IPS DF 6.9 (cell line): ENCODE data around the gene SLC24A3.

Source experiments
- DNase-seq: peaks from one replicate; pipeline ENCODE4 v3.0.0-alpha.2; 2013; ENCODE audit warnings: low read depth, low spot score
- H3K27ac ChIP-seq: one replicate; pipeline ENCODE4 v1.5.1; 2013; ENCODE audit warnings: low read length, control low read depth
- H3K27me3 ChIP-seq: 2 replicates; pipeline ENCODE4 v1.6.1; 2013; ENCODE audit warnings: mild to moderate bottlenecking, low read length; ENCODE audit not compliant: control insufficient read depth, insufficient read depth
- H3K36me3 ChIP-seq: 2 replicates; pipeline ENCODE4 v1.6.1; 2013; ENCODE audit warnings: low read length; ENCODE audit not compliant: control insufficient read depth, insufficient read depth
- H3K4me1 ChIP-seq: 2 replicates; pipeline ENCODE4 v1.6.1; 2013; ENCODE audit warnings: low read length; ENCODE audit not compliant: control insufficient read depth, insufficient read depth
- H3K4me3 ChIP-seq: 2 replicates; pipeline ENCODE4 v1.5.1; 2013; ENCODE audit warnings: mild to moderate bottlenecking, low read length
- H3K9me3 ChIP-seq: 2 replicates; pipeline ENCODE4 v1.6.1; 2013; ENCODE audit warnings: low read length, inconsistent platforms; ENCODE audit not compliant: control insufficient read depth, insufficient read depth
- WGBS: extraction: QIAGEN DNeasy Blood & Tissue Kit; methylation state at CpG from one replicate; pipeline ENCODE4 v1.1.7; 2013; ENCODE audit warnings: mixed read lengths, missing lambda C conversion rate; ENCODE audit not compliant: insufficient read length, insufficient coverage; 5-methylcytosine and 5-hydroxymethylcytosine counted together

SLC24A3 gene

GRCh38 chr20:19368351-19368750 lies 155.9 kb downstream of the SLC24A3 start:
- no peak for DNase-seq
- Histone ChIP-seq H3K9me3 (no peaks in the 10 kb centered on the region), H3K4me3 (no peak overlapping the region), H3K4me1 (no peaks in the 10 kb centered on the region), H3K36me3 (no peaks in the 10 kb centered on the region), H3K27me3 (no peaks in the 10 kb centered on the region), H3K27ac (no peak overlapping the region)
- WGBS = no CpG with 5 or more reads among the region's 3 CpGs

GRCh38 chr20:19370076-19371075 lies 157.9 kb downstream of the SLC24A3 start:
- H3K4me1 ChIP-seq = no peaks in the 10 kb centered on the region
- WGBS = no CpG with 5 or more reads among the region's 6 CpGs
- no peaks in the 10 kb centered on the region for H3K27me3 ChIP-seq
- no peak overlapping the region for H3K4me3 ChIP-seq
- no peak overlapping the region for H3K27ac ChIP-seq
- H3K36me3 ChIP-seq = no peaks in the 10 kb centered on the region
- no peaks in the 10 kb centered on the region for H3K9me3 ChIP-seq
- no peak for DNase-seq

- no CpG with 5 or more reads among the region's 1 CpG for WGBS
- H3K27me3 ChIP-seq = no peaks in the 10 kb centered on the region
- DNase-seq = no peak
These were observed 158.7 kb downstream of the SLC24A3 start for GRCh38 chr20:19371112-19371511.

GRCh38 chr20:19374216-19374615 lies 161.8 kb downstream of the SLC24A3 start:
- WGBS = no CpG with 5 or more reads among the region's 3 CpGs
- Histone ChIP-seq H3K36me3 (no peaks in the 10 kb centered on the region), H3K4me3 (no peak overlapping the region), H3K27me3 (no peaks in the 10 kb centered on the region), H3K27ac (no peak overlapping the region), H3K9me3 (no peaks in the 10 kb centered on the region), H3K4me1 (no peaks in the 10 kb centered on the region)
- DNase-seq = no peak

More at GRCh38 chr20:19371112-19371511, 158.7 kb downstream of the SLC24A3 start:
- Histone ChIP-seq H3K9me3 (no peaks in the 10 kb centered on the region), H3K36me3 (no peaks in the 10 kb centered on the region), H3K4me3 (no peak overlapping the region), H3K4me1 (no peaks in the 10 kb centered on the region), H3K27ac (no peak overlapping the region)

DNA sequence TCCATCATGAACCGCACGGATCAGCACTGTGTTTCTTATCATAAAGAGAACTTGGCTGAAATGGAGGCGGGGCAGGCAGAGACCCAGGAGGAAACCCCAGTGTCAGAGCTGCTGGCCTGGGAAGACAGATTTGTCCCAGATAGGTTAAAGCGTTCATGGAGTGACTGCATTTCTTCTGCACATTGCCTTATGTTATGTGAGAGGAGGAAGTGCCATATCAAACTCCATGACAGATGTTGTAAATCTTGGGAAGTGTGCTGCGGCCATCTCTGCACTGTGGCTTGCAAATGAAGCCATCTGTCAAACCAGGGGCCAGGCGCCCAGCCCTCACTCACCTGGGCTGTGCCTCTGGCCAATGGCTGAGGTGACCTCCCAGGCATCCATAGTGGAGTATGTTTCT lies 163.0 kb downstream of the SLC24A3 start:
- Histone ChIP-seq H3K27me3 (no peaks in the 10 kb centered on the region), H3K4me1 (no peaks in the 10 kb centered on the region), H3K4me3 (no peak overlapping the region), H3K9me3 (no peaks in the 10 kb centered on the region), H3K36me3 (no peaks in the 10 kb centered on the region), H3K27ac (no peak overlapping the region)
- no CpG with 5 or more reads among the region's 6 CpGs for whole genome bisulfite sequencing
- DNase-seq = no peak

GRCh38 chr20:19375801-19376200 lies 163.4 kb downstream of the SLC24A3 start:
- DNase-seq = no peak
- H3K36me3 ChIP-seq = no peaks in the 10 kb centered on the region
- H3K27ac ChIP-seq = no peak overlapping the region
- H3K4me1 ChIP-seq = no peaks in the 10 kb centered on the region
- no peaks in the 10 kb centered on the region for H3K27me3 ChIP-seq
- no peak overlapping the region for H3K4me3 ChIP-seq
- H3K9me3 ChIP-seq = no peaks in the 10 kb centered on the region
- WGBS = no CpG with 5 or more reads among the region's 2 CpGs

DNA sequence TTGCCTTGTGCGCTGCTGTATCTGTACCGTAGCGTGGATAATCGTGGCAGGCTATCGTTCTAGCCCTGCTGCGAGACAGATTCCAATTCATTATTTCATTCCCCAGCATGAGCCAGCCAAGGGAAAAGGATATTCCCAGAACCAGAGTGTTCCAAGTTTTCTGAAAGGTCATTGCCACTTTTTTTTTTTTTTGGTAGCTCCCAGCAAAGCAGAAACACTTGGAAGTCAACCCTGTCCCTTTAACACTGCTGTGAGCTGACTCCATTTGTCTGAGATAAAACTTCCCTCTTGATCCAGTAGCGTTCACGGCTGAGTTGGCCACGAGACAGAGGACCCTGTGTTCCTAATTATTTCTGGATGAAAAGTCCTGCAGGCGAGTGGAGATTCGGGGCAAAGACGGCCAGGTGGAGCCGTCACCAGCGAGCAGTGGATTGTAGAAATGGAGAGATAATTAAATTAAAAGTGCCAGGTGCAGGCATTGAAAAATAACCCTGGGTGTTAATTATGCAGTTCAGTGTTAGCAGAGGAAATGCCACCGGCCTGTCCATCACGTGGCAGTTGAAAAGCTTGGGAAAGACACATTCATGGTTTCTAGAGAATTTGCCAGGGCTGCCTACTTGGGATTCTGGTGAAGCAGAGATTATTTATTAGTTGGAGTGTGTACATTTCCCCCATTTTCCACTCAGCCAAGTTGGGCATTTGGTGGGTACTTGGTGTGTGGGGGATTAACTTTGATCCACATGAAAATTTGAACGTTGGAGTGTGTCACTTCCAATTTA lies 164.2 kb downstream of the SLC24A3 start:
- Histone ChIP-seq H3K4me3 (no peak overlapping the region), H3K4me1 (no peaks in the 10 kb centered on the region), H3K9me3 (no peaks in the 10 kb centered on the region), H3K36me3 (no peaks in the 10 kb centered on the region), H3K27ac (no peak overlapping the region), H3K27me3 (no peaks in the 10 kb centered on the region)
- no peak for DNase-seq
- WGBS = no CpG with 5 or more reads among the region's 17 CpGs

- H3K27me3 ChIP-seq = no peaks in the 10 kb centered on the region
- H3K4me1 ChIP-seq = no peaks in the 10 kb centered on the region
- no peaks in the 10 kb centered on the region for H3K36me3 ChIP-seq
- no peak overlapping the region for H3K4me3 ChIP-seq
- no peak for DNase-seq
- H3K27ac ChIP-seq = no peak overlapping the region
- no peaks in the 10 kb centered on the region for H3K9me3 ChIP-seq
- WGBS = no CpG with 5 or more reads among the region's 3 CpGs
These were observed 165.6 kb downstream of the SLC24A3 start for GRCh38 chr20:19378058-19378457.

GRCh38 chr20:19380211-19380610 lies 167.8 kb downstream of the SLC24A3 start:
- Histone ChIP-seq H3K27me3 (no peaks in the 10 kb centered on the region), H3K27ac (no peak overlapping the region), H3K4me3 (no peak overlapping the region), H3K4me1 (no peaks in the 10 kb centered on the region), H3K9me3 (no peaks in the 10 kb centered on the region), H3K36me3 (no peaks in the 10 kb centered on the region)
- WGBS = no CpG with 5 or more reads among the region's 6 CpGs
- DNase-seq = no peak

GRCh38 chr20:19381947-19382346 lies 169.5 kb downstream of the SLC24A3 start:
- Histone ChIP-seq H3K36me3 (no peaks in the 10 kb centered on the region), H3K27ac (no peak overlapping the region), H3K4me3 (no peak overlapping the region), H3K4me1 (no peaks in the 10 kb centered on the region), H3K9me3 (no peaks in the 10 kb centered on the region), H3K27me3 (no peaks in the 10 kb centered on the region)
- DNase-seq = no peak
- WGBS = no CpG with 5 or more reads among the region's 10 CpGs
